HG03095 (cell line): ENCODE measurements around the gene VWA2.

ENCODE experiments used
- ATAC-seq: cut with Tn5 transposase; IDR thresholded peaks from one replicate; pipeline ENCODE4 v1.9.1; 2021; ENCODE audit warnings: moderate library complexity; ENCODE audit not compliant: unreplicated experiment

VWA2 gene

DNA sequence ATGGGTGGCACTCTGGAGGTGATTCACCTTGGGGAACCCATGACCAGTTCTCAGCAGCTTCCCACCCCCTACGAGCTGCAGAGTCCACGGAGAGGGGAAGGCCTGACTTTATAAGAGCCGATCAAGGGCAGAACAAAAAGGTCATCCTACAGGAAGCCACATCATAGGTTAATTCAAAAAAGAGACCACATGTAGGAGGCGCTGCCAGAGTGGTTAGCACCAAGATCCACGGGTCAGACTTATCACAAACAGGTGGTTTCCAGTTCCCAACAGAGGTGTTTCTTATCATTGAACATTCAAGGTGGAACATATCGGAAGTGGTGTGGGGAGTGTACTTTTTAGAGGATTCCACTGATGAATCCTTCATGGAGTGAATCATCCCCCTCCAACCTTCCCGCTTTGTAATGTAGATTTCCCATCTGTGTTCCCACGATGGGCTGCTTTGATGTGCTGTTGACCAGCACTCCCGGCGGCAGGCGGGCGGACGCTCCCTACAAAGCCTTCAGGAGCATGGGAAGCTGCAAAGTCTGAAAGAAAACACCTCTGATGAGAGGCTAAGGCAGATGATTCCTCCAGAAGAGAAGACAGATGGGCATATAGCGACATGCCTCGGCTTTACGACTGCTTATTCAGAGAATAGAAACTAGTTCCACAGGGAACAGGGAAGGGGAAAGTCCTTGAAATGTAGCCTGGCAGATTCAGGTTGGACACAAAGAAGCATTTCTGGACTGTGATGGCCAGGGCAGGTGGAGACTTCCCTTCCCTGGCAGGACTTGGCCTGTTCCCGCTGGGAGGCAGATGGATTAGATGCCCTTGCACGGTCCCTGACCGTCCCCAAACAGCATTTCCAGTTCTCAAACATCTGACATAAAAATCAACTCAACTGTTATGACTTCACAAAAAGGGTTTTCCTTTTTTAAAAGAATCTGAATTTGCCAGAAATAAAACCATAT, 98.7 kb downstream of the VWA2 start:
- ATAC-seq: no peak

DNA sequence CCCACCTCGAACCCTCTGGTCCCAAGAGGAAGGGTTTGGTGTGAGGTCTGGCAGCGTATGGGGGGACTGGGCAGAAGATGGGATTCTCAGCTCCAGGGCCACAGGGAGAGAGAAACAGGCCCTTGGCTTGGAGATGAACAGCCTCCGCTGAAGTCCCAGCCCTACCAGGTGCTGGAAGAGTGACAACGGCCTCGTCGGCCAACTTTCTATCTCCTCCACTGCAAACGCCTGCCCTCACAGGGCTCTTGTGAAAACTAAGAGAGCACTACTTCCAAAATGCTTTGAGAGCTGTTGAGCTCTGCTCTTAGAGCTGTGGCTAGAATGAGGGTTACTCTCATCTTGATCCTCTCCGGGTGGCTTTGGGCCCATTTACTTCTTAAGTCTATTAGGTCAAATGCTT, 101.8 kb downstream of the VWA2 start:
- ATAC-seq: no peak
